ENCODE results near the gene WASHC4. TPM values are rescaled to one million over a fixed set of nuclear protein-coding genes. Genes with fewer than 3 reads are reported as not detected.

WASHC4 gene
- total RNA-seq, 4 donors from 2014 or later = 56.6 to 93.3 (median 71.4) TPM

- Histone ChIP-seq H3K4me3 (peak overlapping the region; percentile 87 to 96 (median 92)), H3K27ac (peak overlapping the region; percentile 97 to 100 (median 98)), H3K4me1 (peaks cover 0 to 22% (median 6%) of the 10 kb centered on the region in 4 donors), H3K9me3 (no peaks in the 10 kb centered on the region), H3K36me3 (peaks cover 0 to 6% (median 0%) of the 10 kb centered on the region in 3 donors), H3K27me3 (no peaks in the 10 kb centered on the region)
- TF ChIP-seq CTCF (IDR thresholded peaks at IDR 0.05) (peak in 1 of 6 experiments; percentile 4), POLR2A (IDR thresholded peaks at IDR 0.05) (no peak)
- DNase-seq = no peak
Observed at GRCh38 chr12:105107171-105107493, 399 bp upstream of the WASHC4 start.

- Histone ChIP-seq H3K27ac (peak overlapping the region; percentile 6 to 100 (median 23)), H3K9me3 (no peaks in the 10 kb centered on the region), H3K36me3 (peaks cover 0 to 12% (median 0%) of the 10 kb centered on the region in 3 donors), H3K4me1 (peaks cover 0 to 22% (median 8%) of the 10 kb centered on the region in 4 donors), H3K27me3 (no peaks in the 10 kb centered on the region), H3K4me3 (peak overlapping the region; percentile 32 to 96 (median 89))
- DNase-seq = peak in 2 of 3 donors; percentile 61 to 66
- TF ChIP-seq POLR2A (IDR thresholded peaks at IDR 0.05) = no peak
- TF ChIP-seq CTCF (IDR thresholded peaks at IDR 0.05) = no peak
Observed at GRCh38 chr12:105109465-105110212, 2.1 kb downstream of the WASHC4 start.

- Histone ChIP-seq H3K27ac (no peak overlapping the region), H3K4me1 (peaks cover 0 to 22% (median 8%) of the 10 kb centered on the region in 4 donors)
- TF ChIP-seq CTCF (IDR thresholded peaks at IDR 0.05) (no peak), POLR2A (IDR thresholded peaks at IDR 0.05) (no peak)
Observed at GRCh38 chr12:105110851-105111250, 3.3 kb downstream of the WASHC4 start.

GRCh38 chr12:105113094-105113493, 5.6 kb downstream of the WASHC4 start:
- Histone ChIP-seq H3K4me3 (no peak overlapping the region), H3K9me3 (no peaks in the 10 kb centered on the region), H3K4me1 (peaks cover 0 to 22% (median 8%) of the 10 kb centered on the region in 4 donors), H3K27me3 (no peaks in the 10 kb centered on the region), H3K27ac (no peak overlapping the region), H3K36me3 (peaks cover 0 to 46% (median 0%) of the 10 kb centered on the region in 3 donors)
- TF ChIP-seq CTCF (IDR thresholded peaks at IDR 0.05) = no peak
- no peak for TF ChIP-seq POLR2A (IDR thresholded peaks at IDR 0.05)
- no peak for DNase-seq

More at GRCh38 chr12:105110851-105111250, 3.3 kb downstream of the WASHC4 start:
- Histone ChIP-seq H3K4me3 (peak overlapping the region in 1 of 4 donors; percentile 87), H3K9me3 (no peaks in the 10 kb centered on the region), H3K36me3 (peaks cover 0 to 24% (median 0%) of the 10 kb centered on the region in 3 donors), H3K27me3 (no peaks in the 10 kb centered on the region)
- no peak for DNase-seq

- no peak for TF ChIP-seq CTCF (IDR thresholded peaks at IDR 0.05)
- Histone ChIP-seq H3K36me3 (peaks cover 0 to 81% (median 0%) of the 10 kb centered on the region in 3 donors), H3K27me3 (no peaks in the 10 kb centered on the region), H3K27ac (no peak overlapping the region), H3K4me3 (no peak overlapping the region), H3K9me3 (no peaks in the 10 kb centered on the region), H3K4me1 (peaks cover 0 to 4% (median 0%) of the 10 kb centered on the region in 4 donors)
- DNase-seq = no peak
Observed at GRCh38 chr12:105116969-105117368, 9.4 kb downstream of the WASHC4 start.
